Left ventricle myocardium inferior (tissue), 1 donor: ENCODE results near the gene FAM13B. TPM values are rescaled to one million over a fixed set of nuclear protein-coding genes. Genes with fewer than 3 reads are reported as not detected.
A peak's percentile ranks its signal among the peaks of the same experiment; 100 is the strongest.

Experiments used
- DNase-seq: peaks from one replicate; pipeline ENCODE4 v3.0.0-alpha.2; 2020
- H3K27ac ChIP-seq: fragments of 200-600 bp; replicated peaks from 2 replicates; pipeline ENCODE4 v1.8.0; 2021
- H3K27me3 ChIP-seq: fragments of 200-600 bp; 2 replicates; pipeline ENCODE4 v1.8.0; 2021; ENCODE audit warnings: low read depth
- H3K36me3 ChIP-seq: fragments of 200-600 bp; 2 replicates; pipeline ENCODE4 v1.8.0; 2021
- H3K4me1 ChIP-seq: fragments of 200-600 bp; 2 replicates; pipeline ENCODE4 v1.8.0; 2021
- H3K4me3 ChIP-seq: fragments of 200-600 bp; 2 replicates; pipeline ENCODE4 v1.8.0; 2021; ENCODE audit warnings: mild to moderate bottlenecking, moderate library complexity
- H3K9me3 ChIP-seq: fragments of 200-600 bp; replicated peaks from 2 replicates; pipeline ENCODE4 v1.8.0; 2021
- CTCF ChIP-seq: fragments of 200-600 bp; IDR thresholded peaks from 2 replicates; pipeline ENCODE4 v1.8.0; 2021; ENCODE audit warnings: antibody characterized with exemption, mild to moderate bottlenecking, borderline replicate concordance
- intact Hi-C: fragments of 100-400 bp; cut with micrococcal nuclease; formaldehyde crosslinking; loops from one replicate; pipeline ENCODE4 v1.11.0; 2022
- total RNA-seq: library from RNA; stranded (reverse); fragmentation: NEBNext Ultra II Directional; extraction: Animal tissue kit (Norgen Biotek cat#: 25700); gene quantifications from one replicate; pipeline ENCODE4 v1.2.1, GENCODE V29; 2021
- donor health status: DM: no; HTN: yes; CAD: no; lungs with severe emphysema.

FAM13B gene
- total RNA-seq, 1 donor from 2014 or later: 22.1 TPM

- Histone ChIP-seq H3K27me3 (peaks cover 5% of the 10 kb centered on the region), H3K36me3 (no peaks in the 10 kb centered on the region), H3K4me1 (no peaks in the 10 kb centered on the region), H3K27ac (no peak overlapping the region), H3K9me3 (no peaks in the 10 kb centered on the region), H3K4me3 (no peak overlapping the region)
- intact Hi-C loops: no loop called here
- peak; percentile 83 for TF ChIP-seq CTCF
- peak; percentile 68 for DNase-seq
Observed at GRCh38 chr5:138068742-138069600, 36.1 kb upstream of the FAM13B start.

GRCh38 chr5:138067945-138068344 lies 35.1 kb upstream of the FAM13B start:
- no peaks in the 10 kb centered on the region for H3K4me1 ChIP-seq
- intact Hi-C loops: no loop called here

GRCh38 chr5:138065102-138065501 lies 32.2 kb upstream of the FAM13B start:
- Histone ChIP-seq H3K27ac (no peak overlapping the region), H3K4me3 (no peak overlapping the region), H3K27me3 (no peaks in the 10 kb centered on the region), H3K4me1 (no peaks in the 10 kb centered on the region), H3K36me3 (no peaks in the 10 kb centered on the region), H3K9me3 (no peaks in the 10 kb centered on the region)
- intact Hi-C loops: no loop called here
- no peak for DNase-seq
- peak; percentile 32 for TF ChIP-seq CTCF

More at GRCh38 chr5:138067945-138068344, 35.1 kb upstream of the FAM13B start:
- Histone ChIP-seq H3K27ac (no peak overlapping the region), H3K4me3 (no peak overlapping the region), H3K9me3 (no peaks in the 10 kb centered on the region), H3K36me3 (no peaks in the 10 kb centered on the region), H3K27me3 (peaks cover 5% of the 10 kb centered on the region)
- no peak for TF ChIP-seq CTCF
- DNase-seq: no peak

GRCh38 chr5:138064526-138064925 lies 31.6 kb upstream of the FAM13B start:
- no peak for TF ChIP-seq CTCF
- H3K36me3 ChIP-seq: no peaks in the 10 kb centered on the region
- no peak overlapping the region for H3K4me3 ChIP-seq
- DNase-seq: no peak
- no peaks in the 10 kb centered on the region for H3K27me3 ChIP-seq
- intact Hi-C loops: no loop called here
- no peak overlapping the region for H3K27ac ChIP-seq
- H3K9me3 ChIP-seq: no peaks in the 10 kb centered on the region
- no peaks in the 10 kb centered on the region for H3K4me1 ChIP-seq

GRCh38 chr5:138054847-138055558 lies 22.1 kb upstream of the FAM13B start:
- no peaks in the 10 kb centered on the region for H3K9me3 ChIP-seq
- no peak for DNase-seq
- H3K27ac ChIP-seq: no peak overlapping the region
- no peaks in the 10 kb centered on the region for H3K27me3 ChIP-seq
- no peaks in the 10 kb centered on the region for H3K36me3 ChIP-seq
- H3K4me3 ChIP-seq: no peak overlapping the region
- no peak for TF ChIP-seq CTCF
- H3K4me1 ChIP-seq: peaks cover 7% of the 10 kb centered on the region
- intact Hi-C loops: no loop called here
